TTC549 (cell line): ENCODE measurements around the gene LENG9.
"Not testable (repeated sequence)": the region's sequence is repeated elsewhere in the genome, so short reads cannot be mapped to it uniquely, and the experiment has no call there.

Source experiments
- FAIRE-seq: peaks from 2 replicates; lab custom pipeline; 2012; peaks lifted over from hg19 to GRCh38; lab: Jason Lieb, UNC

The LENG9 gene

DNA sequence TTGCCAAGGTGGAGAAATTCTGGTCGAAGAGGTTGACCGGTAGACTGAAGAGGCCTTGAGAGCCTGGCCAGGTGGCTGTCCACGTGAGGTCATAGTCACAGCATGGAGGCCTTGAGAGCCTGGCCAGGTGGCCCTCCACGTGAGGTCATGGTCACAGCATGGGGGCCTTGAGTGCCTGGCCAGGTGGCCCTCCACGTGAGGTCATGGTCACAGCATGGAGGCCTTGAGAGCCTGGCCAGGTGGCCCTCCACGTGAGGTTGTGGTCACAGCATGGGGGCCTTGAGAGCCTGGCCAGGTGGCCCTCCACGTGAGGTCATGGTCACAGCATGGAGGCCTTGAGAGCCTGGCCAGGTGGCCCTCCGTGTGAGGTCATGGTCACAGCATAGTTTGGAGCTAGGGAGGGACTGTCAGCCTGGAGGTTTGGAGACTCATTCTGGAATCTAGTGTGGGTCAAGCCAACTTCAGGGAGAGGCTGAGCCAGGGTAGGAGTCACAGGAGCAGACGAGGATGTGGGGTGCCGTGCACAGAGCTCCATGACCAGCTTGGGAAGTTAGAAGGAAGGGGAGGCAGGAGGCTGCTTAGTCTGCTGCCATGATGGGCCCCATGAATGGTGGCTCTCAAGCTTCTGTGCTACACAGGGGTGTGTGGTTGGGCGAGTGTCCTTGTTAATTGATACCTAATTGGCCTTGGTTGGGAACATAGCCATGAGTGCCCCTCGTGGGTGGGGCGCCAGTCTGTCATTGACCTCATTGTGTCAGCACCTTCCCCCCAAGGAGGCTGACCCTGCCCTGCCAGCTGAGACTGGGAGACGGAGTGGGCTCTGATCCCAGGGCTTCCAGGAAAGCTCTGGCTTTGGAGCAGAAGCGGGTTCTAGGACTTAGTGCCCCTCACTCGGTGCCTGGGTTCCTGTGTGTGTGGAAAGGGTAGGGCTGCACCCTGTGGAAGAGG lies 4.0 kb downstream of the LENG9 start:
- no peak for FAIRE-seq

GRCh38 chr19:54458648-54459281 lies 4.8 kb downstream of the LENG9 start:
- FAIRE-seq: no peak

GRCh38 chr19:54457773-54458647 lies 5.6 kb downstream of the LENG9 start:
- FAIRE-seq: no peak

GRCh38 chr19:54456423-54457373 lies 6.9 kb downstream of the LENG9 start:
- FAIRE-seq: no peak

- no peak for FAIRE-seq
These were observed 7.7 kb downstream of the LENG9 start for GRCh38 chr19:54455786-54456422.

- FAIRE-seq: no peak
These were observed 8.6 kb downstream of the LENG9 start for GRCh38 chr19:54454781-54455675.

DNA sequence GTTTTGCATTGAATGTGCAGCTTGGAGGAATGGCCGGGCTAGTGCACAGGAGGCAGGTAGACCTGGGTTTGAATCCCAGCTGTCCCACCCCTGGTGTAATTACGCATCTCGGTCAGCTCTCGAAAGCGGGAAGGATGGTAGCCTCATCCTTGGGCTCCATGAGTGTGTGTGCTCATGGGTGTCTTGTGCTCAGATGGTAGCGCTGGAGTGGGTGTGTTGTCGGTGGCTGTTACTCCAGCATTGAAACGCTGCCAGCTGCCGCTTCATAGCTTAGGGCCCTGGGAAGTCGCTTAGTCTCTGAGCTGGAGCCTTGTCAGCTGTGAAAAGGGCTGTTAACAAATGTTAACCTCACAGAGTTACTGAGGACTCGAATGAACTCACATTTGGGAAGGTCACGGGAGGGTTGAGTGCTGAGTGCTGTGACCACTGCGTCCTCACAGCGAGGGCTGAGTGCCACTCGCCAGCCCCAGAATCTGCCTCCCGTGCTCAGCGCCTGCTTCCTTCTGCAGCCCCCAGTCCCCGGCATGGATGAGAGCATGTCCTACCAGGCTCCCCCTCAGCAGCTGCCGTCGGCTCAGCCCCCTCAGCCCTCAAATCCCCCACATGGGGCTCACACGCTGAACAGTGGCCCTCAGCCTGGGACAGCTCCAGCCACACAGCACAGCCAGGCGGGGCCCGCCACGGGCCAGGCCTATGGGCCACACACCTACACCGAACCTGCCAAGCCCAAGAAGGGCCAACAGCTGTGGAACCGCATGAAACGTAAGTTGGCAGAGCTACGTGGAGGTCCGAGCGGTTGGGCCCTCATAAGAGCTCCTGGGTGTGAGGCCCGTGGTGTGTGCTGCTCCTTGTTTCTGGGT lies 9.4 kb downstream of the LENG9 start:
- FAIRE-seq: no peak

DNA sequence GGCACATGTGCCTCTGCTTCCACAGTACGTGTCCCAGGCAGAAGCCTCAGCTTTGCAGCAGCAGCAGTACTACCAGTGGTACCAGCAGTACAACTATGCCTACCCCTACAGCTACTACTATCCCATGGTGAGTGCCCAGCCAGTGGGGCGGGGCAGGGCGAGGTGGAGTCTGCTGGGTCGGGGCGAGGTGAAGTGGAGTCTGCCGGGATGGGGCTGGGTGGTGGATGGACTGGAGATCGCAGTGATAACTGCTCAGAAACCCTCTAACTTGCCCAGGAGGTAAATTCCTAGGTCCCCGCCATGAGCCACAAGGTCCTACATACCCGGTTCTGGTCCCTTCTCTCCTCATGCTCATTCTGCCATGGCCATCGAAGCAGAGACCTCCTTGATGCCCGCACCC lies 11.0 kb downstream of the LENG9 start:
- FAIRE-seq: no peak

- FAIRE-seq: no peak
These were observed 11.6 kb downstream of the LENG9 start for GRCh38 chr19:54451997-54452396.

DNA sequence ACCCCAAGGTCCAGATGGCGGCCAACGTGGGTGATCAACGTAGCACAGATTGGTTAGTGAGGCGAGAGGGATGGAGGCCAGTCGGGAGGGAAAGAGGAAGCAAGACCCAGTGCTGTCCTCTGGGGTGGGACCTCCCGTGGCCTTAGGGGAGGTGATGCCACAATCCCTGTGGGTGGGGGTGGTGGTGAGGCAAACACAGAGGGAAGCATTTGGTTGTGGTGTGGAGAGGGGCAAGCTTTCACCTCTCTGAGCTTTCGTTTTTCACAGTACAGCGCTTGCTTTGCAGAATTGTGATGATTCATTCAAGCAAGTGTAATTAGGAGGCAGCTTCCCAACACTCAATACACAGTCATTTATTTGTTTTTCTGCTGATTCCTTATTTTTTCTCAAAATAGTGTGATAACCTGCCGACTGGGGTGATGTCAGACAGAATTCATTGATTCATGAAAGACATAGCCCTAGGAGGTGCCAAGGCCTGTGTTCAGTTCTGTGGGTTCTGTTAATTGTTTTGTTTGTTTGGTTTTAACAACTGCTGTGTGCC lies 12.2 kb downstream of the LENG9 start:
- no peak for FAIRE-seq

DNA sequence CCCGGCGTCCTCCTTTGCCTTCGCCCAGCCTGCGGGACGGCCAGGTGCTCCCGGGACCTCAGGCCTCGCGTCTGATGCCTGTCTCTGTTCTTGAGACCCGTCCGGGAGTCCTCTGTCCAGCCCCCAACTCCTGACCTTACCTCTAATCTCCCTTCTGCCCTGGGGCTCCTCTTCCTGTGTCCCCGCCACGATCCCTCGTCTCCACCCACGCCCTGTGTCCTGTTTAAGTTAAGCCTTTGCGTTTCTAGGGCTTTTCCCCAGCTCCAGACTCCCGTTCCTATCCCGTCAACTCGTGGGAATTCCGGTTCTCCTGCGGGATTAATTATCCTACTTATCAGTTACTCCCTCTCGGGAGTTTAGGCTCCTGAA lies 13.9 kb downstream of the LENG9 start:
- FAIRE-seq: no peak

DNA sequence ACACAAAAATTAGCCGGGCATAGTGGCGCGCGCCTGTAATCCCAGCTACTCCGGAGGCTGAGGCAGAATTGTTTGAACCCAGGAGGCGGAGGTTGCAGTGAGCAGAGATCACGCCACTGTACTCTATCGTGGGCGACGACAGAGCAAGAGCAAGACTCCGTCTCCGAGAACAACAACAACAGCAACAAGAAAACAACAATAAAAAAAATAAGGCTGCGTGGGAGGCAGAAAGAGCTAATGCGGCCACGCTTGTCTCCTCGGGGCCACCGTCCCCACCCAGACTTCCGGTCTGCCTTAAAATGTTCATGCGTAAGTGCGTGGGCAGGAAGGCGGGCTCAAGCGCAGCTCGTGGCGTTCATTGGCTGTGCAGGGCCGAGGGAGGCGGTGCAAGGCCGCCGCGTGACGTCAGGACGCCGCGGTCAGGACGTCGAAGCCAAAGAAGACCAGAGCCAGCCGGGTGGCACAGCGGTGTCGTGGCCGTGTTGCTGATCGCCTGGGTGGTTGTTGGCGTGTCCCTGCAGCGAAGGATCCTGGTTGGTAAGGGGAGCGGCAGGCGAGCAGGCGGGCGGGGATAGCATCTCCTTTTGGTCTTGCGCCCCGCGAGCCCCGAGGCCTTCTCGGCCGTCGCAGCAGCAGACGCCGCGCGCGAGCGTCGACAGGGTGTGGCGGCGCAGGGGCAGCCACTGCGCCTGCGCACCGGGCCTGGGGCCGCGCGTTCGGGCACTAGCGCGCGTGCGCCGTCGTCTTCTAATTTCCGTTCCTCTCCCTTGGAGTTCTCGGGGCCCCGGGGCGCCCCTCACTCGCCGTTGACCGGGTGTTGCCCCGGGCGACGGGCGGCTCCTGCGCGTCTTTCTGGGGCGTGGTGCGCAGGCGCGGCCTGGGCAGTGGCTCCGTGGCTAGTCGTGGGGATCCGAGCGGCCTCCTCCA lies 14.5 kb downstream of the LENG9 start, which contains the start of gene LENG8:
LENG8 (plus strand) TSS at position 426 of the 927 bp plus-strand sequence. CDS start 2,146 bp downstream, outside the sequence.
- peak; percentile 74 for FAIRE-seq

- FAIRE-seq: no peak
These were observed 15.4 kb downstream of the LENG9 start for GRCh38 chr19:54448040-54448773.

DNA sequence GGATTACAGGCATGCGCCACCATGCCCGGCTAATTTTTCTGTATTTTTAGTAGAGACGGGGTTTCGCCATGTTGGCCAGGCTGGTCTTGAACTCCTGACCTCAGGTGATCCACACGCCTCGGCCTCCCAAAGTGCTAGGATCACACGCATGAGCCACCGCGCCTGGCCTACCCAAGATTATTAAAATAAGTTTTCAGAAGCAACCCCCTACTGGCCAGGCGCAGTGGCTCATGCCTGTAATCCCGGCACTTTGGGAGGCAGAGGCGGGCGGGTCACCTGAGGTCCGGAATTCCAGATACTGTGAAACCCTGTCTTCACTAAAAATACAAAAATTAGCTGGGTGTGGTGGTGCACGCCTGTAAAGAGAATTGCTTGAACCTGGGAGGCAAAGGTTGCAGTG lies 17.2 kb downstream of the LENG9 start:
- FAIRE-seq: not testable (repeated sequence)

GRCh38 chr19:54444737-54445136 lies 18.8 kb downstream of the LENG9 start:
- no peak for FAIRE-seq

DNA sequence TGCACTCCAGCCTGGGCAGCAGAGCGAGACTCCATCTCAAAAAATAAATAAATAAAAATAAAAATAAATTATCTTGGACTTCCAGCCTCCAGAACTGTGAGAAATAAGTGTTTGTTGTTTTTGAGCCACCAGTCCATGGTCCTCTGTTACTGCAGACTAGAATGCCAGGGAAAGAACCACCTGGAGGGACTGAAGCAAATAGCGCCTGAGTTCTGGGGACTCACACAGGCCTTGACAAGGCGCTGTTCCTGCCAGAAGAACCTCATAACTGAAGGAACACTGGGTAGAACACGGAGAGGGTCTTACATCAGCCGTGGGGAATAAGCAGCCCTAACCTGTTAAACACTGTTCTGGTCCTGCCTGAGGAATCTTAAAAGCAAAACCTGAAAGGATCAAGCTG lies 22.9 kb downstream of the LENG9 start:
- FAIRE-seq: no peak
